GM06990 (cell line): ENCODE measurements around the gene PRKG2.
"Not testable (repeated sequence)": the region's sequence is repeated elsewhere in the genome, so short reads cannot be mapped to it uniquely, and the experiment has no call there.

Experiments used
- DNase-seq: peaks from one replicate; pipeline ENCODE4 v3.0.0-alpha.2; 2011; ENCODE audit not compliant: insufficient read length; ENCODE audit errors: extremely low read depth
- H3K27me3 ChIP-seq: replicated peaks from 2 replicates; pipeline ENCODE4 v1.6.0; 2011; ENCODE audit warnings: low read length; ENCODE audit not compliant: control insufficient read depth, insufficient read depth
- H3K36me3 ChIP-seq: 2 replicates; pipeline ENCODE4 v1.5.1; 2011; ENCODE audit warnings: low read length; ENCODE audit not compliant: control insufficient read depth, insufficient read depth
- H3K4me3 ChIP-seq: replicated peaks from 2 replicates; pipeline ENCODE4 v1.5.1; 2011; ENCODE audit warnings: low read depth, mild to moderate bottlenecking, control low read depth, low read length
- CTCF ChIP-seq: IDR thresholded peaks from 2 replicates; pipeline ENCODE4 v1.5.1; 2011; ENCODE audit warnings: low read length, control low read depth, mild to moderate bottlenecking, inconsistent platforms; ENCODE audit not compliant: insufficient read depth, poor library complexity, severe bottlenecking

The PRKG2 gene

DNA sequence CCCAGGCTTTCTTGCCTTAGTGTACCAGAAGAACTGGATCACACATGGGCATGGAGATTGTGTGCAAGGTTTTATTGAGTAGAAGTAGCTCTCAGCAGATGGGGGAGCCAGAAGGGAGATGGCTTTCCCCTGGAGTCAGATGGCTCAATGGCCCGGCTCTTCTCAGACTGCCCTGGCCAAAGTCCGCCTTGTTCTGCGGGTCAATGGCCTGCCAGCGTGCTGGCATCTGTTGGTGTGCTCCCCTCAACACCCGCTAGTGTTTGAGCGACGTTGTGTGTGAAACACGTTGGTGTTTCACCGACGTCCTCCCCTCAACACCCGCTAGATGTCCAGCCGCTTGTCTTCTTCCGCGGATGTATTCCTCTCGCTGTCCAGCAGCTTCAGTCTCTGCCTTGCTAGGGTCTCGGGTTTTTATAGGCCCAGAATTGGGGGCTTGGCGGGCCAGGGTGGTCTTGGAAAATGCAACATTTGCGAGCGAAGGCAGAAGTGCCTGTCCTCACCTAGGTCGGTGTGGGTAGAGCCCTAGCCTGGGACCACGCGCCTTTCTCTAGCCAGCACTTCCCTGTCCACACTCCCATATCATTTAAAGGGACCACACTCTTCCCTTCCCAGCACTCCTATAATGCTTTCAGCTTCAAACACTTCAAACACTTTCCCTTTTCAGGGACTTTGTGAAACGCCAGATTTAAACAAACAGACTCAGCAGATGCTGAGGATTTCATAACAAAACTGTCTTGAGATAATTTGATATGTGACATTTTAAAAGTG lies 21.1 kb upstream of the PRKG2 start:
- Histone ChIP-seq H3K4me3 (no peak overlapping the region), H3K36me3 (no peaks in the 10 kb centered on the region), H3K27me3 (no peaks in the 10 kb centered on the region)
- no peak for DNase-seq
- no peak for TF ChIP-seq CTCF

- DNase-seq: no peak
- H3K27me3 ChIP-seq: no peaks in the 10 kb centered on the region
- H3K36me3 ChIP-seq: no peaks in the 10 kb centered on the region
- no peak overlapping the region for H3K4me3 ChIP-seq
- TF ChIP-seq CTCF: no peak
These were observed 12.9 kb upstream of the PRKG2 start for GRCh38 chr4:81227968-81228367.

DNA sequence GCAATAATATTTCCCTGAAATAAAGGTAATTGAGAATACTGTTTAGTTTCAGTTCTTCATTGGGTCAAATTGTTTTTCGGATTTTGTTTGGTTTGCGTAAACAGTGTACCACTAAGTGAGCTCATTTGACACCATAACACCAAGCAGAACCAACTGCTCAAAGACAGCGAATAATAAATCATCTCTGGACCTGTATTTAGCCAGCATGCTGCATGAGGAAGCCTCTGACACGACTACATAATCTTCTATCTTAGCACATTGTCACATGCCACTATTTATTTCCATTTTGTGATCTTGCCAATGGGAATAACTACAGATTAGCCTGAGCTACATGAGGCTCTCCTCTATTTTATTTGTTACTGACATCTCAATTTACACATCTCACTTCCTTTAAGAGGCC lies 12.1 kb upstream of the PRKG2 start:
- Histone ChIP-seq H3K36me3 (no peaks in the 10 kb centered on the region), H3K4me3 (no peak overlapping the region), H3K27me3 (no peaks in the 10 kb centered on the region)
- no peak for TF ChIP-seq CTCF
- no peak for DNase-seq

- no peak for TF ChIP-seq CTCF
- no peak for DNase-seq
- H3K4me3 ChIP-seq: no peak overlapping the region
- no peaks in the 10 kb centered on the region for H3K36me3 ChIP-seq
- no peaks in the 10 kb centered on the region for H3K27me3 ChIP-seq
These were observed 10.2 kb upstream of the PRKG2 start for GRCh38 chr4:81225252-81225651.

- DNase-seq, H3K36me3 ChIP-seq, H3K4me3 ChIP-seq, H3K27me3 ChIP-seq: not testable (repeated sequence)
These were observed 7.1 kb upstream of the PRKG2 start for GRCh38 chr4:81222082-81222472.

DNA sequence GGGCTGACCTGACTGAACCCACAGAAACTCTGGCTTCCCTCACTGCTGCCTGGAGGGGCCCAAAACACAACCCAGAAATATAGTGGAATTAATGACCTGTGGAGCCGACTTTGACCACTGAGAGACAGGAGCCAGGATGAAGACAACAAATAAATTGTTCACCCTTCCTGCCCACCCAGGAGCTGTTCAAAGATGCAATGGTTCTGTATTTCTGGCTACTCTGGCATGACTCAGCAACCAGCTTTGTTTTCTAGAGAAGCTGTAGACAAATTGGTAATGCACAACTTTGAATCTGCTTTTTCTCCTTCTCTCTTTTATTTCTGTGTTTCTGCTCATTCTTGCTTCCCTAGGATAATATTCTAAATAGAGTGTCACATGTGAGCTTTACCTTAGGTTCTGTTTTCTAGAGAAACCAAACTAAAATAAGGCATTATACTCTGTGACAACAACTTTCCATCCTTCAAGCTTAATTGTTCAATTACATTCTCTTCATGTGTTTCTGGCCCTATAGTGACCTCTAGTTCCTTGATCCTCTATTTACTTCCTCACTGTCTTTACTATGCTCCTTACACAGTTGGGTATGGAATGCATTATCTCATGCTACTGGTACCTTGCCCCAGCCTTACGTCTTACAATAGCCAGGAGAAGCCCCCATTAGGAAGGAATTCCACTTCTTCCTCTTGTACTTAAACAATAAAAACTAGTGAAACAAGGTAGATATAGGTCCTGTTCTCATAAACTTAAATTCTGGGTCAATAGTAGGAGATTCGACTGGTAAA lies 6.5 kb upstream of the PRKG2 start:
- no peaks in the 10 kb centered on the region for H3K36me3 ChIP-seq
- no peak overlapping the region for H3K4me3 ChIP-seq
- TF ChIP-seq CTCF: no peak
- DNase-seq: no peak
- H3K27me3 ChIP-seq: no peaks in the 10 kb centered on the region; the same call in 1 of the 2 replicates
